Activated CD8-positive, alpha-beta memory T cell treated with anti-CD3 and anti-CD28 coated beads, Interleukin-2, amount 10 ng/mL, durations not matched to agents 7 days and 5 days (primary cell): ENCODE data around the gene HUS1. TPM values are rescaled to one million over a fixed set of nuclear protein-coding genes. Genes with fewer than 3 reads are reported as not detected.
"Not testable (repeated sequence)": the region's sequence is repeated elsewhere in the genome, so short reads cannot be mapped to it uniquely, and the experiment has no call there.

Experiments
- ATAC-seq: fragments of 150-1000 bp; cut with Tn5 transposase; one replicate; pipeline ENCODE4 v1.10.0; 2021; ENCODE audit warnings: moderate library complexity
- CTCF ChIA-PET: fragments of 350-600 bp; sonication (Branson Sonifier 250); formaldehyde crosslinking; loops from one replicate; lab custom pipeline; 2021; ENCODE audit warnings: antibody characterized with exemption; lab: Charles Lee
- DNase-seq: peaks from one replicate; pipeline ENCODE4 v3.0.0-alpha.2; 2020
- H3K27ac Mint-ChIP-seq: one replicate; pipeline ENCODE4 v1.8.0; 2021; ENCODE audit warnings: mild to moderate bottlenecking, mixed read lengths
- H3K27me3 Mint-ChIP-seq: one replicate; pipeline ENCODE4 v1.8.0; 2021; ENCODE audit warnings: mixed read lengths
- H3K36me3 Mint-ChIP-seq: one replicate; pipeline ENCODE4 v1.8.0; 2021; ENCODE audit warnings: mild to moderate bottlenecking, mixed read lengths
- H3K4me1 Mint-ChIP-seq: one replicate; pipeline ENCODE4 v1.8.0; 2021; ENCODE audit warnings: mixed read lengths
- H3K4me3 Mint-ChIP-seq: one replicate; pipeline ENCODE4 v1.8.0; 2021; ENCODE audit warnings: mild to moderate bottlenecking, moderate library complexity, mixed read lengths
- H3K9me3 Mint-ChIP-seq: one replicate; pipeline ENCODE4 v1.8.0; 2022; ENCODE audit warnings: low read depth, mixed read lengths
- total RNA-seq, 2 experiments: library from RNA; stranded (reverse); gene quantifications; one replicate each; pipeline ENCODE4 v1.2.3, GENCODE V29; 2021

Gene HUS1
- total RNA-seq, 2 experiments from 2014 or later = 27.0 to 30.8 TPM

DNA sequence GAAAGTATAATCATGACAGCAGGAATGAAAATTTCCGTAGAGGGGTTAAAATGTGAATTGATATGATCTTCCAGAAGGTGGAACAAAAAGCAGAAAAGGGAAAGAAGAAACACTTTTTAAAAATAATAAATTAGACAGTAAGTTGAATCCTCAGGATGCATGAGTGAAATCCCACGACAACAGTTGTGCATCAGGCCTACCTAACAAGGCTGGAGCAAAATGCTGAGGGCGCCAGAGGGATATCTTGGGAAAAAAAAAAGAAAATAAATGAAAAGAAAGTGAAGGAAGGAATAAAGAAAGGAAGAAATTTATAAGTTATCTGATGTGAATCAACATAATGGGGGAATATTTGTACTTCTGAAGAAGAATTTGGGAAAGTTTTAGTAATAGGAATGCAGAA lies 13.0 kb upstream of the HUS1 start:
- Mint-ChIP-seq H3K36me3 (peaks cover 7% of the 10 kb centered on the region), H3K27me3 (no peaks in the 10 kb centered on the region), H3K4me1 (peaks cover 21% of the 10 kb centered on the region), H3K27ac (peak overlapping the region; percentile 92), H3K9me3 (peaks cover 8% of the 10 kb centered on the region), H3K4me3 (peak overlapping the region; percentile 81)
- CTCF ChIA-PET = interaction anchor here (1.0 to 2.7 kb wide), 16 partner anchors 9 to 162 kb away, joined by 3 to 70 read pairs (median 8); no protein-coding TSS in a partner anchor
- DNase-seq (no peak), ATAC-seq (no peak)

GRCh38 chr7:47991741-47992311 lies 12.4 kb upstream of the HUS1 start:
- ATAC-seq (peak; percentile 98), DNase-seq (peak; percentile 96)
- Mint-ChIP-seq H3K27ac (peak overlapping the region; percentile 92), H3K4me3 (peak overlapping the region; percentile 81), H3K36me3 (peaks cover 7% of the 10 kb centered on the region), H3K4me1 (peaks cover 21% of the 10 kb centered on the region), H3K27me3 (no peaks in the 10 kb centered on the region), H3K9me3 (peaks cover 8% of the 10 kb centered on the region)
- CTCF ChIA-PET = interaction anchor here (0.8 to 2.7 kb wide), 21 partner anchors 8 to 163 kb away, joined by 3 to 70 read pairs (median 6); no protein-coding TSS in a partner anchor

DNA sequence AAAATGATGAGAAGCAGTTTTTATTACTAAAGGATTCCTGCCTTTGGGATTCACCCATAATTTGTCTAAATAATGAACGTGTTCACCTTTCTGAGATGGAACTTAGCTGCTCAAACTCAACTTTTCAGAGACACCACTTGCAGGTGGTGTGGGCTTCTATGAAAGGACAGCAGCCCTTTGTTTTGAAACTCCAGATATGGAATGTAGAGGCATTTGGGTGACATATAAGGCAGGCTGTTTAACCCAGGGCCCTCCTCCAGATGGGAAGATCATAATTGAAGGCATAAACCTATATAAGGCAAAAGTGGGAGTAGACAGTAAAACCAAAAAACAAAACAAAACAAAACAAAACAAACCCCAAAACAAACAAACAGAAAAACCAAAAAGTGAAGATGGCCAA lies 11.9 kb upstream of the HUS1 start:
- peak overlapping the region; percentile 81 for H3K4me3 Mint-ChIP-seq
- CTCF ChIA-PET = interaction anchor here (0.8 to 2.7 kb wide), 21 partner anchors 8 to 164 kb away, joined by 3 to 70 read pairs (median 6); no protein-coding TSS in a partner anchor
- H3K36me3 Mint-ChIP-seq = peaks cover 7% of the 10 kb centered on the region
- peaks cover 21% of the 10 kb centered on the region for H3K4me1 Mint-ChIP-seq
- H3K27me3 Mint-ChIP-seq = no peaks in the 10 kb centered on the region
- peak; percentile 2 for ATAC-seq
- H3K27ac Mint-ChIP-seq = peak overlapping the region; percentile 92
- no peak for DNase-seq
- H3K9me3 Mint-ChIP-seq = peaks cover 8% of the 10 kb centered on the region

DNA sequence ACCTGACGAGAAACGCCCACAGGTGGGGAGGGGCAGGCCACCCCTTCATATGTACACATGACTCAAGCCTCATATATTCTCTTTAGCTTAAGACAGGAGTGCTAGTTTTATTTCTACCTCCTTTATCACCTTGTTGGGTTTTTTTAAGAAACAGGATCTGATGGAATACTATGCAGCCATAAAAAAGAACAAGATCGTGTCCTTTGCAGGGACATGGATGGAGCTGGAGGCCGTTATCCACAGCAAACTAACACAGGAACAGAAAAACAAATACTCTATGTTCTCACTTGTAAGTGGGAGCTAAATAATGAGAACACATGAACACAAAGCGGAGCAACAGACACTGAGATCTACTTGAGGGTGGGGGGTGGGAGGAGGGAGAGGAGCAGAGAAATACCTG lies 11.2 kb upstream of the HUS1 start:
- CTCF ChIA-PET = interaction anchor here (1.3 to 2.7 kb wide), 12 partner anchors 10 to 118 kb away, joined by 3 to 70 read pairs (median 10); no protein-coding TSS in a partner anchor
- Mint-ChIP-seq H3K9me3 (peaks cover 8% of the 10 kb centered on the region), H3K27ac (peak overlapping the region; percentile 67), H3K36me3 (peaks cover 7% of the 10 kb centered on the region), H3K4me1 (peaks cover 21% of the 10 kb centered on the region), H3K4me3 (no peak overlapping the region), H3K27me3 (no peaks in the 10 kb centered on the region)
- DNase-seq (no peak), ATAC-seq (no peak)

- H3K36me3 Mint-ChIP-seq, H3K9me3 Mint-ChIP-seq, ATAC-seq, DNase-seq, H3K27ac Mint-ChIP-seq, H3K27me3 Mint-ChIP-seq, H3K4me3 Mint-ChIP-seq: not testable (repeated sequence)
- CTCF ChIA-PET = interaction anchor here (1.0 to 2.5 kb wide), 9 partner anchors 16 to 120 kb away, joined by 3 to 70 read pairs (median 4); no protein-coding TSS in a partner anchor
- peaks cover 21% of the 10 kb centered on the region for H3K4me1 Mint-ChIP-seq
Measured at GRCh38 chr7:47989607-47990400, 10.4 kb upstream of the HUS1 start.

GRCh38 chr7:47988496-47989386 lies 9.3 kb upstream of the HUS1 start:
- DNase-seq (no peak), ATAC-seq (no peak)
- Mint-ChIP-seq H3K27me3 (no peaks in the 10 kb centered on the region), H3K4me3 (no peak overlapping the region), H3K9me3 (peaks cover 2% of the 10 kb centered on the region), H3K36me3 (peaks cover 2% of the 10 kb centered on the region), H3K27ac (no peak overlapping the region), H3K4me1 (peaks cover 21% of the 10 kb centered on the region)
- CTCF ChIA-PET = interaction anchor here (1.0 to 2.4 kb wide), 11 partner anchors 9 to 121 kb away, joined by 3 to 17 read pairs (median 3); no protein-coding TSS in a partner anchor

DNA sequence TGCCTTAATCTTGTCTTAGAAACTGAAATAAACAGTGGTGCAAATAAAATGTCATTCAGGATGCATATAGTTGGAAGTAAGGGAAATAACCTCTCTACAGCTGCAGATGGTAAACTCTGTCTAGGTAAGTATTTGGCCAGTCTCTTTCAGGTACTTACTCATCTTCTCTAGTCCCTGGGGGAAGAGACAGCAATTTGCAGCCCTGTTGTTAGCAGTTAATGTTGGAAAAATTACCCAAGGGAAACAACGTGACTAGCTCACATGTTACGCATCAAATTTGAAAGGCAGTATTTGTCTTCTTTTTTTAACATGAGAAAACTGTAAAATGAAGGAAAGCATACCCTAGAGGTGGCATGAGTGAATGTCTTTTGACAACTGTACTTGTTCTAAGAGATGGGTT lies 3.2 kb upstream of the HUS1 start:
- H3K36me3 Mint-ChIP-seq = peaks cover 10% of the 10 kb centered on the region
- CTCF ChIA-PET = interaction anchor here (1.3 to 4.8 kb wide), 2 partner anchors 37 to 128 kb away, joined by 3 to 22 read pairs; no protein-coding TSS in a partner anchor
- ATAC-seq = no peak
- no peak overlapping the region for H3K4me3 Mint-ChIP-seq
- H3K4me1 Mint-ChIP-seq = peaks cover 15% of the 10 kb centered on the region
- no peak overlapping the region for H3K27ac Mint-ChIP-seq
- DNase-seq = no peak
- no peaks in the 10 kb centered on the region for H3K9me3 Mint-ChIP-seq
- H3K27me3 Mint-ChIP-seq = no peaks in the 10 kb centered on the region

DNA sequence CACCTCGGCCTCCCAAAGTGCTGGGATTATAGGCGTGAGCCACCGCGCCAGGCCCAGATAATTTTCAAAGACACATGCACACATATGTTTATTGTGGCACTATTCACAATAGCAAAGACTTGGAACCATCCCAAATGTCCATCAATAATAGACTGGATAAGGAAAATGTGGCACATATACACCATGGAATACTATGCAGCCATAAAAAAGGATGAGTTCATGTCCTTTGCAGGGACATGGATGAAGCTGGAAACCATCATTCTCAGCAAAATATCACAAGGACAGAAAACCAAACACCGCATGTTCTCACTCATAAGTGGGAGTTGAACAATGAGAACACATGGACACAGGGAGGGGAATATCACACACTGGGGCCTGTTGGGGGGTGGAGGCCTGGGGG lies 1.2 kb upstream of the HUS1 start:
- H3K4me3 Mint-ChIP-seq, H3K27ac Mint-ChIP-seq, H3K27me3 Mint-ChIP-seq, ATAC-seq, H3K9me3 Mint-ChIP-seq, DNase-seq: not testable (repeated sequence)
- Mint-ChIP-seq H3K4me1 (peaks cover 18% of the 10 kb centered on the region), H3K36me3 (peaks cover 22% of the 10 kb centered on the region)
- CTCF ChIA-PET = interaction anchor here (1.0 to 1.2 kb wide), 2 partner anchors 7 to 130 kb away, joined by 3 read pairs; no protein-coding TSS in a partner anchor

DNA sequence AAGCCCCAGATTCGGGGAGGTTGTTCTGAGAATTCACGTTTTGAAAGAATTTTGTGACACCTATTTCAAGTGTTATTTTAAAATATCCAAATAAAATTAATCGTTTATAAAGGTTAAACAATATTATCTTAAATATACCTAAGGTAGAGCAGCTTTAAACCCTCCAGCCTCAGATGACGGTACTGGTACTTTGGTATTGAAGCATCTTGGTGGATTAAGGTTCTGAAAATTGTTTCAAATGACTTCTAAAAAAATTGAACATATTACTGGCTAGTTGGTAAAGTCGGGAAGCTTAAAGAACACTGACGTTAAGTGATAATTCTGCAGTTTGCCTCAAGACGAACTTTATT lies 392 bp upstream of the HUS1 start:
- peaks cover 18% of the 10 kb centered on the region for H3K4me1 Mint-ChIP-seq
- peak overlapping the region; percentile 93 for H3K27ac Mint-ChIP-seq
- no peaks in the 10 kb centered on the region for H3K27me3 Mint-ChIP-seq
- CTCF ChIA-PET = interaction anchor here (1.0 to 1.2 kb wide), 2 partner anchors 8 to 131 kb away, joined by 3 read pairs; no protein-coding TSS in a partner anchor
- H3K36me3 Mint-ChIP-seq = peaks cover 26% of the 10 kb centered on the region
- H3K9me3 Mint-ChIP-seq = no peaks in the 10 kb centered on the region
- peak overlapping the region; percentile 82 for H3K4me3 Mint-ChIP-seq
- ATAC-seq = no peak
- DNase-seq = no peak

DNA sequence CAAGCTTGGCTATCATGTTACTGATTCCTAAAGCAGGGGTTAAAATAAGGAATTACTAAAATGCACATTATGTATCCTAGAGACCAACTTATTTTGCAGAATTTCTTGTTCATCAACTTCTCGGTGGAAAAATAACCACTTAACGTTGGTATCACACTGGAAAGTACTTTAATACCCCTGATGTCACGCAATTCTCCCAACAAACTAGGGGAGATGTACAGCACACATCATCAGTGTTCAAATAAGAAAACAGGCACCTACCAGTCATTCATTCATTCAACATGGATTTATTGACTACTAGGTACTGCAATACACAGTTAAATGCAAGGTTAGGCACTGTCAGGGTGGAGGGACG lies 648 bp downstream of the HUS1 start:
- CTCF ChIA-PET = interaction anchor here (1.2 to 1.5 kb wide), 5 partner anchors 10 to 132 kb away, joined by 4 to 8 read pairs (median 7); partner anchors contain the start of gene UPP1
- Mint-ChIP-seq H3K36me3 (peaks cover 34% of the 10 kb centered on the region), H3K27me3 (no peaks in the 10 kb centered on the region), H3K27ac (peak overlapping the region; percentile 93), H3K4me3 (peak overlapping the region; percentile 82), H3K9me3 (no peaks in the 10 kb centered on the region), H3K4me1 (peaks cover 21% of the 10 kb centered on the region)
- DNase-seq (no peak), ATAC-seq (no peak)

DNA sequence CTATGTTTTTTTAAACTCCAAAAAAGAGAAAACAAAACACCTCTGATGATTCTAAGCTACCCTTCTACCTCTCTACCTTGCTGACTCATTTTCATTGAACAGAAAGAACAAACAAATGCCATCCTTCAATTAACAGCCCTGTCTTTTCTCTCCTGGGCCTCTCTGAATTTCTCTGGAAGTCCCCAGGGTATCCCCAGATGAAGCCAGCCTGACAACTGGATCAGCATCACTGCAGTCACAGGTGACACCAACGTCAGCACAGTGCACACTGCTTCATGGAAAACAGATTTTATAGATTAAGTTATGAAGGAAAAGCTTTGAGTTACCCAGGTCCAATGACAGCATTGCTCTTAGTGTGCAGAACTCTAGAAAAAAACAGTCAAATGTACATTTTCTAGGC lies 5.7 kb downstream of the HUS1 start:
- no peak overlapping the region for H3K4me3 Mint-ChIP-seq
- ATAC-seq = no peak
- CTCF ChIA-PET = interaction anchor here (1.0 to 2.0 kb wide), 3 partner anchors 15 to 34 kb away, joined by 3 to 11 read pairs (median 3); no protein-coding TSS in a partner anchor
- peaks cover 21% of the 10 kb centered on the region for H3K4me1 Mint-ChIP-seq
- H3K27ac Mint-ChIP-seq = no peak overlapping the region
- DNase-seq = no peak
- no peaks in the 10 kb centered on the region for H3K27me3 Mint-ChIP-seq
- H3K9me3 Mint-ChIP-seq = no peaks in the 10 kb centered on the region
- H3K36me3 Mint-ChIP-seq = peaks cover 56% of the 10 kb centered on the region

GRCh38 chr7:47970761-47971160 lies 8.7 kb downstream of the HUS1 start:
- Mint-ChIP-seq H3K36me3 (peaks cover 52% of the 10 kb centered on the region), H3K27ac (no peak overlapping the region), H3K4me1 (peaks cover 9% of the 10 kb centered on the region), H3K9me3 (no peaks in the 10 kb centered on the region), H3K4me3 (no peak overlapping the region), H3K27me3 (no peaks in the 10 kb centered on the region)
- ATAC-seq (no peak), DNase-seq (no peak)
- CTCF ChIA-PET = interaction anchor here (1.4 to 1.6 kb wide), 2 partner anchors 139 to 184 kb away, joined by 3 to 5 read pairs; no protein-coding TSS in a partner anchor
